Measurements from ENCODE around the gene ADGRB2.

GRCh38 chr1:31679091-31679490, 85.0 kb downstream of the ADGRB2 start:
- TF ChIP-seq CTCF (conservative IDR thresholded peaks at IDR 0.05; ENCODE audit: low read depth, low read length) (no peak), EZH2 (IDR thresholded peaks at IDR 0.05; ENCODE audit: low read length, unreplicated experiment) (no peak), EZH2phosphoT487 (IDR thresholded peaks at IDR 0.05; ENCODE audit: borderline replicate concordance, low read length) (no peak)
